Thyroid gland (tissue), 4 donors: ENCODE data around the gene SLC5A11. TPM values are rescaled to one million over a fixed set of nuclear protein-coding genes. Genes with fewer than 3 reads are reported as not detected.

Experiments
- DNase-seq, 2 donors: peaks; one replicate each; pipeline ENCODE4 v3.0.0-alpha.2; 2019
- H3K27ac ChIP-seq, 3 donors: fragments of 200-600 bp; sonication (generic); 1 replicate in 2 of 3; 2 replicates in 1 of 3; pipeline ENCODE4 v1.5.1; 2016 to 2019; ENCODE audit warnings: mild to moderate bottlenecking in 1 of 3, moderate library complexity in 1 of 3
- H3K27me3 ChIP-seq: fragments of 200-600 bp; sonication (generic); one replicate; pipeline ENCODE4 v1.5.1; 2019
- H3K36me3 ChIP-seq, 2 donors: fragments of 200-600 bp; sonication (generic); one replicate each; pipeline ENCODE4 v1.5.1; 2016 to 2019
- H3K4me1 ChIP-seq, 2 donors: fragments of 200-600 bp; sonication (generic); one replicate each; pipeline ENCODE4 v1.5.1; 2017 to 2019
- H3K4me3 ChIP-seq, 3 donors: fragments of 200-600 bp; sonication (generic); replicated peaks in 1 of 3; 1 replicate in 2 of 3; 2 replicates in 1 of 3; pipeline ENCODE4 v1.5.1; 2016; ENCODE audit warnings: mild to moderate bottlenecking in 1 of 3
- H3K9me3 ChIP-seq: fragments of 200-600 bp; sonication (generic); one replicate; pipeline ENCODE4 v1.5.1; 2017
- POLR2A ChIP-seq, 2 donors: fragments of 450-650 bp; IDR thresholded peaks; one replicate each; pipeline ENCODE4 v1.6.1; 2017; ENCODE audit warnings: antibody characterized with exemption in 2 of 2, mild to moderate bottlenecking in 2 of 2, moderate library complexity in 1 of 2
- WGBS, 2 donors: methylation state at CpG; one replicate each; pipeline ENCODE4 v1.1.5; 2017; 5-methylcytosine and 5-hydroxymethylcytosine counted together
- intact Hi-C: fragments of 100-400 bp; cut with DNase I; formaldehyde crosslinking; loops from one replicate; pipeline ENCODE4 v1.15.1; 2023
- total RNA-seq, 4 donors: library from RNA; depleted of rRNA; stranded (reverse); fragments of >200 nt; gene quantifications; one replicate each; pipeline ENCODE4 v1.2.3, GENCODE V29; 2016
- TF ChIP-seq, protein P1 (sequence below), 6 experiments: fragments of 200-600 bp in 3 of 6; fragments of 450-650 bp in 3 of 6; sonication (generic) in 3 of 6; IDR thresholded peaks; one replicate each; pipeline ENCODE4 v1.5.1; 2016 to 2019; ENCODE audit warnings: antibody characterized with exemption in 6 of 6, mild to moderate bottlenecking in 2 of 6, inconsistent platforms in 1 of 6, moderate library complexity in 1 of 6

Gene SLC5A11
- total RNA-seq, 4 donors from 2014 or later, result 0.22 TPM; not detected in 3

- WGBS, 2 donors, result 92 to 95% methylated on average over 6 of the region's 6 CpGs
- Histone ChIP-seq H3K36me3 (peaks cover 55 to 62% of the 10 kb centered on the region in 2 donors), H3K27me3 (no peaks in the 10 kb centered on the region), H3K27ac (no peak overlapping the region), H3K9me3 (no peaks in the 10 kb centered on the region), H3K4me1 (no peaks in the 10 kb centered on the region), H3K4me3 (no peak overlapping the region)
- TF ChIP-seq, protein P1, sequence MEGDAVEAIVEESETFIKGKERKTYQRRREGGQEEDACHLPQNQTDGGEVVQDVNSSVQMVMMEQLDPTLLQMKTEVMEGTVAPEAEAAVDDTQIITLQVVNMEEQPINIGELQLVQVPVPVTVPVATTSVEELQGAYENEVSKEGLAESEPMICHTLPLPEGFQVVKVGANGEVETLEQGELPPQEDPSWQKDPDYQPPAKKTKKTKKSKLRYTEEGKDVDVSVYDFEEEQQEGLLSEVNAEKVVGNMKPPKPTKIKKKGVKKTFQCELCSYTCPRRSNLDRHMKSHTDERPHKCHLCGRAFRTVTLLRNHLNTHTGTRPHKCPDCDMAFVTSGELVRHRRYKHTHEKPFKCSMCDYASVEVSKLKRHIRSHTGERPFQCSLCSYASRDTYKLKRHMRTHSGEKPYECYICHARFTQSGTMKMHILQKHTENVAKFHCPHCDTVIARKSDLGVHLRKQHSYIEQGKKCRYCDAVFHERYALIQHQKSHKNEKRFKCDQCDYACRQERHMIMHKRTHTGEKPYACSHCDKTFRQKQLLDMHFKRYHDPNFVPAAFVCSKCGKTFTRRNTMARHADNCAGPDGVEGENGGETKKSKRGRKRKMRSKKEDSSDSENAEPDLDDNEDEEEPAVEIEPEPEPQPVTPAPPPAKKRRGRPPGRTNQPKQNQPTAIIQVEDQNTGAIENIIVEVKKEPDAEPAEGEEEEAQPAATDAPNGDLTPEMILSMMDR (IDR thresholded peaks at IDR 0.05), result no peak
- TF ChIP-seq POLR2A (IDR thresholded peaks at IDR 0.05), result no peak
- intact Hi-C loops, result no loop called here
- DNase-seq, result no peak
These were observed 89.6 kb downstream of the SLC5A11 start for GRCh38 chr16:24935336-24935735.

GRCh38 chr16:24936151-24936550 is 90.4 kb downstream of the SLC5A11 start:
- Histone ChIP-seq H3K27ac (no peak overlapping the region), H3K9me3 (no peaks in the 10 kb centered on the region), H3K36me3 (peaks cover 54% of the 10 kb centered on the region in 2 donors), H3K4me3 (no peak overlapping the region), H3K4me1 (no peaks in the 10 kb centered on the region), H3K27me3 (no peaks in the 10 kb centered on the region)
- TF ChIP-seq POLR2A (IDR thresholded peaks at IDR 0.05), result no peak
- TF ChIP-seq, protein P1 (IDR thresholded peaks at IDR 0.05), result no peak
- DNase-seq, result no peak
- intact Hi-C loops, result no loop called here
- 89 to 95% methylated on average over 4 of the region's 4 CpGs for WGBS, 2 donors

DNA sequence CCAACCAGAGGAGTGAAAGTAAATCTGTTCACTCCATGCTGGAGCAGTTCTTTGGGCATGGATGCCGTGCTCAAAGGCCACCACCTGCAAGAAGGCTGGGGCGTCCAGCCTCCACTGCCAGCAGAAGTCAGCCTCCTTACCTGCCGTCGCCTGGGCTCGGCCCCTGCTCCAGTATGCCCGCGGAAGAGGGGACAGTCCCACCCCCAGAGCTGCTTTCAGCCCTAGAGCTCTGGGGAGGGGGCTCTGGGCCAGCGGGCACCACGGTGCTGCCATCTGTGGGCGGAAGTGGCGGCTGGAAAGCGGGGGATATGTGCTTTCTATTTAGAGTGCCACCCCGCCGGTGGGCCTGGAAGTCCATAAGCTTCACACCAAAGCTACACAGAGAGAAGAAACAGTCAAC is 93.5 kb downstream of the SLC5A11 start:
- Histone ChIP-seq H3K27me3 (no peaks in the 10 kb centered on the region), H3K4me1 (no peaks in the 10 kb centered on the region), H3K27ac (no peak overlapping the region), H3K36me3 (peaks cover 35 to 51% of the 10 kb centered on the region in 2 donors), H3K9me3 (no peaks in the 10 kb centered on the region), H3K4me3 (no peak overlapping the region)
- no peak for DNase-seq
- intact Hi-C loops, result no loop called here
- TF ChIP-seq, protein P1 (IDR thresholded peaks at IDR 0.05), result no peak
- no peak for TF ChIP-seq POLR2A (IDR thresholded peaks at IDR 0.05)
- 86 to 94% methylated on average over 3 to 13 of the region's 14 CpGs for WGBS, 2 donors

GRCh38 chr16:24939738-24940137 is 94.0 kb downstream of the SLC5A11 start:
- intact Hi-C loops, result no loop called here
- TF ChIP-seq, protein P1 (IDR thresholded peaks at IDR 0.05), result no peak
- no peak for TF ChIP-seq POLR2A (IDR thresholded peaks at IDR 0.05)
- H3K4me3 ChIP-seq, result no peak overlapping the region
- DNase-seq, result no peak
- no peaks in the 10 kb centered on the region for H3K27me3 ChIP-seq
- no peaks in the 10 kb centered on the region for H3K4me1 ChIP-seq
- no peaks in the 10 kb centered on the region for H3K9me3 ChIP-seq
- H3K36me3 ChIP-seq, result peaks cover 30 to 46% of the 10 kb centered on the region in 2 donors
- H3K27ac ChIP-seq, result no peak overlapping the region
- WGBS, 2 donors, result 92 to 98% methylated on average over 2 of the region's 2 CpGs

GRCh38 chr16:24943471-24943870 is 97.7 kb downstream of the SLC5A11 start:
- Histone ChIP-seq H3K36me3 (peaks cover 48 to 49% of the 10 kb centered on the region in 2 donors), H3K4me3 (no peak overlapping the region), H3K4me1 (no peaks in the 10 kb centered on the region), H3K9me3 (no peaks in the 10 kb centered on the region), H3K27ac (no peak overlapping the region), H3K27me3 (no peaks in the 10 kb centered on the region)
- TF ChIP-seq POLR2A (IDR thresholded peaks at IDR 0.05), result no peak
- TF ChIP-seq, protein P1 (IDR thresholded peaks at IDR 0.05), result no peak
- intact Hi-C loops, result no loop called here
- no peak for DNase-seq
- WGBS, 2 donors, result 95 to 96% methylated on average over 7 of the region's 7 CpGs
